HL-60/S4 (cell line): ENCODE results near the gene CHRNA7.

ENCODE experiments used
- in situ Hi-C: fragments of 300-500 bp; cut with MboI; formaldehyde crosslinking; loops from 2 replicates; pipeline ENCODE4 v1.14.3; 2022; ENCODE audit warnings: low sequenced_read_pairs

The CHRNA7 gene

DNA sequence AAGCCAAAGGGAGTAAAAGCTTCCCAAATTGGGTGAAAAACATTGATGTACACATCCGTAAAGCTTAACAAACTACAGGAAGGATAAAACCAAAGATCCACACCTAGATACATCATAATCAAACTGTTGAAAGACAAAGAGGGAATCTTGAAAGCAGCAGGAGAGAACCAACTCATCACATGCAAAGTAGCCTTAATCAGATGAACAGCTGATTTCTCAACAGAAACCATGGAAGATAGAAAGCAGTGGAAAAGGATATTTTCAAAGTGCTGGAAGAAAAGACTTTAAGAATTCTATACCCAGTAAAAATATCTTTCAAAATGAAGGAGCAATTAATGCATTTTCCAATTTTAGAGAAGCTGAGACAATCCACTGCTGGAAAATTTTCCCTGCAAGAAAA is 36.8 kb downstream of the CHRNA7 start:
- in situ Hi-C loops: no loop called here

- in situ Hi-C loops: no loop called here
These were observed 59.6 kb downstream of the CHRNA7 start for GRCh38 chr15:32089851-32090359.

DNA sequence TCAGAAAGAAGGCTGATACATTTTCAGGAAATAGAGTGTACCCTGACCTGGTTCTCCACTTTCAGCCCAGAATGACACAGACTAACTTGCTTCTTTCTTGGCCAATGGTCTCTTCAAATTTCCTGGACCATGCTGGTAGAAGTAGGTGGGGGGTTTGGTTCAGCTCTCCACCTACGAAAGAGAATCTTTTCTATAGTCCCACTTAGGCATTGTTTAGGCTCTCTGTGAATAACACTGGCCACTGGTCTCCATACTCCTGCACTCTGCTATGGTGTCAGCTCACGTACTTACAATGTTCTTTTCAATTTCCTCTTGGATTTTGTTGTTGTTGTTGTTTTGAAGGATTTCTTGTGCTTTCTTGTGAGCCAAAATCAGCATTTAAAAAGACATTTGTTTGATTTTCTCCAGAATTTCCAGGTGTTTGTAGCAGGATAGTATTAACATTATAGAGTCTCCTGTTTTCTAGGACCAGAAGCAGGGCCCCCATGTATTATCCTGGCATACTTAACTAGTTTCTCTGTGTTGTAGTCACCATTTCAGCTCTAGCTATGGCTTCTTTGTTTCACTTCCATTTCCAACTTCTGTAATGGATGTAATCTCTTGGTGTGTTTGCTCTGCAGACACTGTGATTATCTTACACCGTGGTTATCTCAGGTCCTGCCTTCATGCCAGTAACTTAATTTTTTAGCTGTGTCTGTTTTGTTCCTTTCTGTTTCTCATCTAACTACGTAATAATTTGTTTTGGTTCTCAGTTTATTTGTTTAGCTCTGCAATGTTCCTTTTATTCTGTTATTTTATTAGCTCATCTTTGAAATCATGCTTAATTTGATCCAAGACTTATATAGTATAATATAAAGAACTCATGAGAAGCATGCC is 61.4 kb downstream of the CHRNA7 start:
- in situ Hi-C loops: no loop called here

- in situ Hi-C loops: no loop called here
These were observed 65.9 kb downstream of the CHRNA7 start for GRCh38 chr15:32096213-32096612.

DNA sequence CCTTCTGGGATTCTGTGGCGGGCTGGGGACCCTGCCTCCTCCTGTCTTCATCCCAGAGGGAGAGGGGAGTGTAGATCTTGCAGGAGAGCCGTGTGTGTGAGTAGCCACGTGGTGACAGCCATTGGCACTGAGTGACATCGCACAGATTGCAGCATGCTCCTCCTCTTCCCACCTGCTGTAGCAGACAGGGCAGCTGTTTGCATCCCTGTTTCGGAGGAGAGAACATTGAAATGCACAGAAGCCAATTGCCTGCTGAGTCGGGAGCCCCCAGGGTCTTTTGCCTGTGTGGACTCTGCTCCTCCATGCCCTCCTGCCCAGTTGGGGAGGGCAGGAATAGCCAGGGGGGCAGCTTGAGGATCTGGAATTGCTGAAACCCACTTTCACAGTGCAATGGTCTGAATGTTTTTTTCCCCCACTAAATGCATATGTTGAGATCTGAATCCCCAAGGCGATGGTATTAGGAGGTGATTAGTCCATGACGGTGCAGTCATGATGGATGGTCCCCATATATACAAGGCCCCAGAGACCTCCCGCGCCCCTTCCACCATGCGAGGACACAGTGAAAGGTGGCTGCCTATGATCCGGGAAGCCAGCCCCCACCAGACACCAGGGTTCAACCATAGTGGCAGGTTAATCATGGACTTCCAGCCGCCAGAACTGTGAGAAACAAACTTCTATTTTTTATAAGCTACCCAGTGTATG is 66.8 kb downstream of the CHRNA7 start:
- in situ Hi-C loops: no loop called here

DNA sequence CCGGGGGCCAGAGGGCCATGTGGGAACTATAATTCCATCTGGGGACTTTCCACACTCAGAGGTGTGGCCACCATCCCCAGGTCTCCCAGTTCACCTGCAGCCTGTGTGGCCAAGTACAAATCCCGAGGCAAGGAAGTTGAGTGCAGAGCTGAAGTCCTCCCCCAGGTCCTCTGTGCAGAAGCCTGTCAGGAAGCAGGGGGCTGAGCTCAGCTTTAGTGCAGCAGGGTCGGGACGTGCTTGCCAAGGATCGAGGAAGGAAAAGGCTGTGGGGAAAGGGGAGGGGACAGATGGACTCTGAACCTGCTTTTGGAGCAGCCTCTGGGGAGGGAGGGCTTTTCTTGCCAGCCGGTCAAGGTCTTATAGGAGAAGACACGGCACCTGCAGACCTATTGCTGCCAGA is 67.7 kb downstream of the CHRNA7 start:
- in situ Hi-C loops: no loop called here

- in situ Hi-C loops: no loop called here
These were observed 68.9 kb downstream of the CHRNA7 start for GRCh38 chr15:32099097-32099785.

- in situ Hi-C loops: no loop called here
These were observed 69.8 kb downstream of the CHRNA7 start for GRCh38 chr15:32099956-32100684.

DNA sequence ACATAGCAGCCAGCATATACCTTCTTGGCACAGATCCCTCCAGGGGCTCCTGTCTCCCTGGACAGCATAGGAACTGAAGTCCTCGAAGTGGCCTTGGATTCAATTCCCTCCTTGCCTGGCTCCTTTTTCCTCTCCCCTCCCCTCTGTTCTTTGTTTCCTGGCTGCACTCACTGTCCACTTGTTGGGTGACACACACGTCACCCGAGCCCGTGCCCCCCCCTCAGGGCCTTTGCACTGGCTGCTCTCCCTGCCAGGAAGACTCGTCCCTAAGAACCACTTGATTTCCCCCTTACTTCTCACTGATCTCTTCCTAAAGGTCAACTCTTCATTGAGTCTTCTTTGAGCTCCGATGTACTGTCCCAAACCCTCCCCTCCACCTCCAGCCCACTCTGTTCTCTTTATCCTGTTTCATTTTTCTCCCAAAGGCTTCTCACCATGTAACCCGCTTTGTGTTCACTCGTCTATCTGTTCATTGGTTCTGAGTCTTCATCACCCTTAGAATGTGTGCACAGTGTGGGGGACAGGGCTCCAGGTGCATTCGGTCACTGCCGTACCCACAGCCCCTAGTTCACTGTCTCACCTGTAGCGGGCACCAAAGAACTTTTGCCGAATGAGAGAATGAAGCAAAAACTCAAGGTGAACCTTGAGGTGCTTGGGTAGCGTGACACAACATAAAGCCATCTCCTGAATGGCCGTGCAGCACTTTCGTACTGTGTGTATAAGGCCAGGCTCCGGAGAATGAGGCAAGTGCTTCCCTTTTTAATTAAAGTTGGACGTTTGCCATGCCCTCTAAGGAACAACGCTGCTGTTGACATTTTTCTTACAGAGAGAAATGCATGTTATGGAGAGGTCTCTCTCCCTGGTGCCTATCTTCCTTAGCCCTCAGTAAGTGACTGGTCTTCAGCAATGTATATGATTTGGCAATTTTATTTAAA is 74.0 kb downstream of the CHRNA7 start:
- in situ Hi-C loops: no loop called here

DNA sequence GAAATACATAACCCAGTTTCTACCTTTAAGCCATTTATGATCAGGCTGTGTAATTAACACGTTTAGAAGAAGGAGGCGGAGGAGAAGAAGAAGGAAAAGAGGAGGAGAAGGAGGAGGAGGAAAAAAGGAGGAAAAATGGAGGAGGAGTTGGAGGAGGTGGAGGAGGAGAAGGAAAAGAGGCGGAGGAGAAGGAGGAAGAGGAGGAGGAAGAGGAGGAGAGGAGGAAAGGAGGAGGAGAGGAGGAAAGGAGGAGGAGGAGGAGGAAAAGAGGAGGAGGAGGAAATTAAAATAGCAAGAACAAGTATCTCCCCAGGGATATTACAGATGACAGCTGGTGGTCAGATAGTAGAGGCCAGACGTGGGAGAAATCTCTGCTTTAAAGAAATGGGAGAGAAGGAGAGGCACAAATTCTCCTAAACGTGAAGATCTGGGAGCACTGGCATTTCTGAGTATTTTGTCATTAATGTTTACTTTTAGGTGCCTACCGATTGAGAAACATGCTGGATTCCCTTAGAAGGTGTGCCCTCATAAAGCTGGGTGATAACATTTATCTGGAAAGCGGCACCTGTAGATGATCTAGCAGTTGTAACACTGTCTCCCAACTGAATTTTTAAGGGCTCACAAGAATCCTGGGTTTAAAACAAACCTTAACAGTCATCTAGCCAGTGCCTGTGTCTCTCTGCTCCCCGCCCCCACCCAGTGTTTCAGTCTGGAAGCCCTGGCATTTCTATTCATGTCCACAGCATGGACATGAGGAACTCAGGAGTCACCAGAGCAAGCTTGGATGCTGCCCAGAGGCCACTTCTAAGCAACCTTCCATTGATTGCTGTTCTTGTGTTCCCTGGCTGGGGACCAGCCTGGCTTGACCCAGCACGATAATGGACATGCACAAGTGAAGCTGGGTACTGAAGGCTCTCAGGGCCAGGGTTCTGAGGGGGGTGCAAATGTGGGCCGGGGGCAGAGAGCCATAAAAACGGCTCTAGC is 75.2 kb downstream of the CHRNA7 start:
- in situ Hi-C loops: no loop called here

GRCh38 chr15:32106401-32107381 is 76.4 kb downstream of the CHRNA7 start:
- in situ Hi-C loops: no loop called here

GRCh38 chr15:32107477-32108080 is 77.3 kb downstream of the CHRNA7 start:
- in situ Hi-C loops: no loop called here

GRCh38 chr15:32108661-32109060 is 78.3 kb downstream of the CHRNA7 start:
- in situ Hi-C loops: no loop called here

DNA sequence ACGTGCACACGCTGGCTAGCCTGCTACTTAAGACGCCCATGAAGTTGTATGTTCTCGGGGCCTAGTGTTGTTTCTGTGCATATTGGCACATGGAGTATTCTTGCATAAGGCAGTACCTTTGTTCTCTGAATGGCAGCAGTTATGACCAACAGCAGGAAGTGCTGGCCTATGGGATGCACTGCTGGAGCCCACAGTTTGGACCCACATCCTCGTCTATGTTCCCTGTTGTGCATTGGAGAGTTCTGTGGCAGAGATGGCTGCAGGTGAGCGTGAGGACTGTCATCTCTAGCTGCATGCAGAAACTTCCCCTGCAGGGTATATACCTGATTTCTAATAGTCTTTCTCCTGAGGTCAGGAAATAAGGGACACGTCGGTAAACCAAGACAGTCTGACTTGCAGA is 81.8 kb downstream of the CHRNA7 start:
- in situ Hi-C loops: no loop called here

GRCh38 chr15:32113224-32113623 is 82.9 kb downstream of the CHRNA7 start:
- in situ Hi-C loops: no loop called here

DNA sequence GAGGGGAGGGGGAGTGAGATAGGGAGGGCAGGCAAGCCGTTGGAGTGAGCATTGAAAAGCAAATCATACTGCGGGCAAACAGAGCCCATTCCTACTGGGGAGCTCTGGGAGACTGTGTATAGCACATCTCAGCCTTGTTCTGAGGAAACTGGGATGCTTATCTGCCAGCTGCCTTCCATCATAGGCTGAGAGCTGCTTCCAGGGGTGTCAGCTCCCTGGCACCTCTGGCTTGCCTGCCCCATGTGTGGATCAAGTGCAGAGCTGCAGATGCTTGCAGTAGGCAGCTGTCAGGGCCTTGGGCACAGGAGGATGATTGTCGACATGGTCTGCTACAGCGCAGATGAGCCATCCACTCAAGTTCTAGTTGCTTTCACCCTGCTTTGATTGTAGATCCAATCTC is 86.8 kb downstream of the CHRNA7 start:
- in situ Hi-C loops: no loop called here

DNA sequence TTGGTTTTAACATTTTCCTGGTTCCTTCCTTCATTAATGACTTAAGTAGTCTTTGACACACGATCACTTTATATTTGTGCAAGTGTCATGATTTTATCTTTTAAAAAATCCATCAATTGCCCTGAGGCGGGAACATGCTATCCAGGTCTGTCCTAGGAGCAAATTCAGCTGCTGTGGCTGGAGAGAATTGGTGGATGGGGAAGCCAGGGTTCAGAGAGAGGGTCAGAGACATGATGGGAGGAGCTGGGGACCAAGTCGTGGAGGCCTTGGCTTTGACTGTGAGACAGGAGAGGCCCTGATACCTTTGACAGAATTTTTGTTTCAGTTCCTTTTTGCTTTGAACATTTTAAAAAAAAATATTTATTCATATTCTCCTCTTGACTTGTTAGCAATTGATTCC is 89.0 kb downstream of the CHRNA7 start:
- in situ Hi-C loops: no loop called here
